Rectal smooth muscle tissue (tissue), 1 donor: ENCODE measurements around the gene L3MBTL2.

Experiments
- H3K27ac ChIP-seq: one replicate; pipeline ENCODE4 v1.7.0; 2013; ENCODE audit warnings: low read depth, low read length, inconsistent platforms
- H3K27me3 ChIP-seq: one replicate; pipeline ENCODE4 v1.7.0; 2013; ENCODE audit warnings: low read length; ENCODE audit not compliant: control insufficient read depth, insufficient read depth
- H3K36me3 ChIP-seq: one replicate; pipeline ENCODE4 v1.7.0; 2013; ENCODE audit warnings: low read length; ENCODE audit not compliant: control insufficient read depth, insufficient read depth
- H3K4me1 ChIP-seq: one replicate; pipeline ENCODE4 v1.7.0; 2013; ENCODE audit warnings: low read length; ENCODE audit not compliant: control insufficient read depth, insufficient read depth
- H3K4me3 ChIP-seq: one replicate; pipeline ENCODE4 v1.7.0; 2013; ENCODE audit warnings: low read length
- H3K9ac ChIP-seq: one replicate; pipeline ENCODE4 v1.7.0; 2013; ENCODE audit warnings: low read length

Gene L3MBTL2

DNA sequence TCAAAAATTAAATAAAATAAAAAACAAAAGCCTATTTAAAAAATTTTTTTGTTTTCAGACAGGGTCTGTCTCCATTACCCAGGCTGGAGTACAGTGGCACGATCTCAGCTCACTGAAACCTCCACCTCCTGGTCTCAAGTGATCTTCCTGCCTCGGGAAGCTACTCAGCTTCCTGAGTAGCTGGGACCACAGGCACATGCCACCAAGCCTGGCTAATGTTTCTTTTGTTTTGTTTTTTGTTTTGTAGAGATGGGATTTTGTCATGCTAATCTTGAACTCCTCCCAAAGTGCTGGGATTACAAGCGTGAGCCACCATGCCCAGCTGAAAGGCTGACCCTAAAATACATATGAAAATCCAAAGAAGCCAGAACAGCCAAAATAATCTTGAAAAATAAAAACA lies 20.4 kb upstream of the L3MBTL2 start:
- Histone ChIP-seq H3K27ac (no peak overlapping the region), H3K4me3 (no peak overlapping the region), H3K36me3 (no peaks in the 10 kb centered on the region), H3K27me3 (no peaks in the 10 kb centered on the region), H3K9ac (no peak overlapping the region), H3K4me1 (no peaks in the 10 kb centered on the region)

DNA sequence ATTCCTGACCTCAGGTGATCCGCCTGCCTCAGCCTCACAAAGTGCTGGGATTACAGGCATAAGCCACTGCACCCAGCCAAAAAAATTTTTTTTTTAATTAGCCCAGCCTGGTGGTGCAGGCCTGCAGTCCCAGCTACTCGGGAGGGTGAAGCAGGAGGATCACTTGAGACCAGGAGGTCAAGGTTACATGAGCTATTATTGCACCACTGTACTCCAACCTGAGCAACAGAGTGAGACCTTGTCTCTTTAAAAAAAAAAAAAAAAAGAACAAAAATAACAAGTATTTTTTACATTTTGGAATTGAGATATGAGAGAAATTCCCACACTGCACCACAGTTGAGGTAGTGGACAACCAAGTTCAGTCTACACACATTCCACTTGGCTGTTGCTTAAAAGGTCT lies 13.6 kb upstream of the L3MBTL2 start:
- Histone ChIP-seq H3K27ac (no peak overlapping the region), H3K36me3 (no peaks in the 10 kb centered on the region), H3K9ac (no peak overlapping the region), H3K27me3 (no peaks in the 10 kb centered on the region), H3K4me1 (no peaks in the 10 kb centered on the region), H3K4me3 (no peak overlapping the region)

DNA sequence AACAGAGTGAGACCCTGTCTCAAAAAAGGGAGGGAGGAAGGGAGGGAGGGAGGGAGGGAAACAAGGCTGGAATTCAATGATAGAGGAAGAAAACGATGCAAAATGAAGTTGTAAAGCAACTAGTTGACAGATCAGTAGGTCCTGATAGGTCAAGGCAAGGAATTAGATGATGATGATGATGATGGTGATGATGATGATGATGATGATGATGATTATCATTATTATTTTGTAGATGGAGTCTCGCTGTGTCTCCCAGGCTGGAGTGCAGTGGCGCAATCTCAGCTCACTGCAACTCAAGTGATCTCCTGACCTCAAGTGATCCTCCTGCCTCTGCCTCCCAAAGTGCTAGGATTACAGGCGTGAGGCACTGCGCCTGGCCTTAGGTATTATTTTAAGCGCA lies 11.3 kb upstream of the L3MBTL2 start:
- Histone ChIP-seq H3K9ac (no peak overlapping the region), H3K36me3 (no peaks in the 10 kb centered on the region), H3K27me3 (no peaks in the 10 kb centered on the region), H3K4me3 (no peak overlapping the region), H3K4me1 (peaks cover 4% of the 10 kb centered on the region), H3K27ac (no peak overlapping the region)

DNA sequence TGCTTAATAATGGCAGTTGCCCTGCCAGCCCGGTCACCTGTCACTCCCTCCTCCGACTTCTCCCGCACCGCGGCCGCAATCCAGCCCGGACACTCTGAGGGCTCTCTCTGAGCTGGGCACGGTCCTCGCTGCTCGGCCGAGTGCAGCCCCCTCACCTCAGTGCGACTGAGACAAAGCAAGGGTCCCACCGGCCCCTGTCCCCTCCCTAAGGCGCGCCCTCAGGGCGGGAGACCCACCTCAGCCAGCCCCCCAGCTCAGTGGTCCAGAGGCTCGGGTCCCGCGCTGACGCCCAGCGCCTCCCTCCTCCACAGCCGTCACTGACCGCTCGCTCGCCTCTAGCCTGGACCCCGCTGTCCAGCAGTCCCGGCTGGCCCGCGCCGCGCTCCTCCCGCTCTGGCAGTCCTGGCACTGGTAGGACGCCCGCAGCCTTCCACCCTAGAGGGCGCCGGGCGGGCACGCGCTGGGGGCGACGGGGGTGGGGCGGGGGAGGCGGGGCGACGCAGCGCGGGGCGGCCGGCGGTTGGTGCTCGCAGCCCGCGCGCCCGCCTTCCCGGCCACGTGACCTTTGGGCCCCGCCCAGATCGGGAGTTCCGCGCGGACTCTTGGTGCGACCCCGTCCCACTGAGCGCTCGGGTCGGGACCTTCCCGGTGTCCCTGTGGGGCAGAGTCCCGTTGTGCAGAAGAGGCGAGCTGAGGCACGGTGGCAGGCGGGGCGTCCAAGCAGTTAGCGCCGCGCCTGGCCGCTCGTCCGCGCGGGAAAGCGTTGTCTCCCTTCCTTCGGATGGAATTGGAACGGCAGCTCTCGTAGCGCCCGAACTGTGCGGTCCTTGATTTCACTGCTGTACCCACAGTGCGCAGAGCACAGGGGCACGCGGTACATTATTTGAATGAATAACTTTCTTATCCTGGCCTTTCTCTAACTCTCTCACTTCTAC lies 7.8 kb upstream of the L3MBTL2 start:
- H3K4me1 ChIP-seq = peaks cover 4% of the 10 kb centered on the region
- H3K27ac ChIP-seq = no peak overlapping the region

DNA sequence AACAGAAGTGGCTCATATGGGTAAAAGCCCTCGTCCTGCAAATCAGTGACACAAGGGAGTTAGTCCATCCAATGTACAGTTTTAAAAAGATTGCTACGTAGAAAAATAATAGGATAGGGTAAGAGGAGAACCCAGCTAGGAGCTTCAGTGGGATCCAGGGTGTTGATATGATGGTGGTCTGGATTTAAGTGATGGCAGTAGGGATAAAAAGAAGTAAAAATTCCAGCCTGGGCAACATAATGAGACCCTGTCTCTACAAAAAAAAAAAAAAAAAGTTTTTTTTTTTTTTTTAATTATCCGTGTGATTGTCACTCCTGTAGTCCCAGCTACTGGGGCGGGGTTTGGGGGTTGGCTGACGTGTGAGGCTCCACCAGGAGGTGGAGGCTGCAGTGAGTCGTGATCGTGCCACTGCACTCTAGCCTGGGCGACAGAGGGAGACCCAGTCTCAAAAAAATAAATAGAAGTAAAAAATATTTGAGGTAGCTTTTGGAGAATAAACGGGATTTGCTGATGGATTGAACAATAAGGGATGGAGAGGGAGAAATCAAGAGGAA lies 7.0 kb upstream of the L3MBTL2 start:
- no peak overlapping the region for H3K27ac ChIP-seq
- H3K9ac ChIP-seq = no peak overlapping the region
- no peaks in the 10 kb centered on the region for H3K36me3 ChIP-seq
- H3K4me3 ChIP-seq = peak overlapping the region; percentile 99
- no peaks in the 10 kb centered on the region for H3K27me3 ChIP-seq
- H3K4me1 ChIP-seq = peaks cover 4% of the 10 kb centered on the region

More for the DNA sequence above, 7.8 kb upstream of the L3MBTL2 start:
- Histone ChIP-seq H3K4me3 (peak overlapping the region; percentile 99), H3K36me3 (no peaks in the 10 kb centered on the region), H3K27me3 (no peaks in the 10 kb centered on the region), H3K9ac (peak overlapping the region; percentile 24)

DNA sequence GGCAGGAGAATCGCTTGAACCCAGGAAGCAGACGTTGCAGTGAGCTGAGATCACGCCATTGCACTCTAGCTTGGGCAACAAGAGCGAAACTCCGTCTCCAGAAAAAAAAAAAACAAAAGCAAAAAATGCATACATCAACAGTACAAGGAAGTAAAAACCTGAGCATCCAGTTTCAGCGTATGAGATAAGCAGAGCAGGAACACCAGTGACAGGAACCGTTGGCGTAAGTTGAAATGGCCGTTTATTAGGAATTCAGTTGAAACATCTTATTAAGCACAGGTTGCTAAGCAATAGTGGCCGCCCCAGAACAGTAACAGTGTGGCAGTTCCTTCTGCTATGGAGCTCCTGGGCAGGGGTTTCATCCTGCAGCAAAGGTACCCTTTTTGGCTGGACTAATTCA lies 4.0 kb upstream of the L3MBTL2 start:
- Histone ChIP-seq H3K27ac (no peak overlapping the region), H3K4me3 (no peak overlapping the region), H3K36me3 (no peaks in the 10 kb centered on the region), H3K9ac (no peak overlapping the region), H3K4me1 (peaks cover 6% of the 10 kb centered on the region), H3K27me3 (no peaks in the 10 kb centered on the region)

DNA sequence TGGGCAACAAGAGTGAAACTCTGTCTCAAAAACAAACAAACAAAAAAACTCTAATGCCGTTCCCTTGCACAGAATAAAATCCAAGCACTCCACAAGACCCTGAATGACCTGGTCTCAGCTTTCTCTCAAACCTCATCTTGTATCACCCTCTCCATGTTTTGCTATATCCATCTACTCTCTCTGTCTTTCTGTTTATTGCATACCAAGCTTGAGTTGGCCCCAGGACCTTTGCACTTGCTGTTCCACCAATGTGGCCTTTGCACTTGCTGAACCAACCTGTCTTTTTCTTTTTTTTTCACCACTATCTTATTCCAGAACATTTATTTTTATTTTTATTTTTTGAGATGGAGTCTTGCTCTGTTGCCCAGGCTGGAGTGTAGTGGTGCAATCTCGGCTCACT lies 2.0 kb upstream of the L3MBTL2 start:
- Histone ChIP-seq H3K27ac (no peak overlapping the region), H3K4me1 (peaks cover 2% of the 10 kb centered on the region), H3K4me3 (no peak overlapping the region), H3K27me3 (no peaks in the 10 kb centered on the region), H3K36me3 (no peaks in the 10 kb centered on the region), H3K9ac (no peak overlapping the region)

DNA sequence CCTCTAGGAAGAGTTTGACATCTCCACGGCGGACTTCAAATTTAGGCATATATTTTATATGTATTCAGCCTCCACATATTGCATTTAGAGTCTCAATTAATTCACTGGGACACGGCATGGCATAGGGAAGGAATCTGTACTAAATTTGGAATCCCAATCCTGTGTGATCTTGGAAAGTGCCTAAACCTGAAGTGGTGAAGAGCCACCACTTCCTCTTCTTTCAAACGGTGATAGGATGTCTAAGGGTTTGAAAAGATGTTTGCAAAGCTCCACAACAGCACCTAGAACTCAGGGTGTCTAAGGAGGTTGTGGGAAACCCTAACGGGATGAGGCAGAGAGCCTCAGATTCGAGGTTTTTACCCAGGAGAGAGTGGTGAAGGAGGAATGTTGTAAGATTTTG lies 1.0 kb upstream of the L3MBTL2 start:
- H3K9ac ChIP-seq = no peak overlapping the region

DNA sequence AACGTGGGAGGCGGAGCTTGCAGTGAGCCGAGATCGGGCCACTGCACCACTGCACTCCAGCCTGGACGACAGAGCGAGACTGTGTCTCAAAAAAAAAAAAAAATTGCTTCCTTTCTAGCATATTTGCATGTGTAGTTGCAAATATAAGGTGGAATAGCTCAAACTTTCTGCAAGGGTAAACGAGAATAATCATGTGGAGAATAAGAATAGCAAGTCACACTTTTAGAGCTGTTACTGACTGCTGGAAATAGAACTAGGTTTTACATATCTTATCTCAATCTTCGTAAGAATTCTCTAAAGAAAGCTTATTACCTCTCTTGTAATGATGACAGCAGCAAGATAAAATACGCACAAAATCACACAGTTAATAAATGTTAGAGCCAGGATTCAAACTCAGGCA lies 1.6 kb downstream of the L3MBTL2 start:
- Histone ChIP-seq H3K27ac (no peak overlapping the region), H3K4me1 (peaks cover 2% of the 10 kb centered on the region), H3K9ac (no peak overlapping the region), H3K4me3 (no peak overlapping the region), H3K36me3 (peaks cover 2% of the 10 kb centered on the region), H3K27me3 (no peaks in the 10 kb centered on the region)

More for the DNA sequence above, 1.0 kb upstream of the L3MBTL2 start:
- Histone ChIP-seq H3K36me3 (no peaks in the 10 kb centered on the region), H3K27me3 (no peaks in the 10 kb centered on the region), H3K4me1 (peaks cover 2% of the 10 kb centered on the region), H3K27ac (no peak overlapping the region), H3K4me3 (no peak overlapping the region)

DNA sequence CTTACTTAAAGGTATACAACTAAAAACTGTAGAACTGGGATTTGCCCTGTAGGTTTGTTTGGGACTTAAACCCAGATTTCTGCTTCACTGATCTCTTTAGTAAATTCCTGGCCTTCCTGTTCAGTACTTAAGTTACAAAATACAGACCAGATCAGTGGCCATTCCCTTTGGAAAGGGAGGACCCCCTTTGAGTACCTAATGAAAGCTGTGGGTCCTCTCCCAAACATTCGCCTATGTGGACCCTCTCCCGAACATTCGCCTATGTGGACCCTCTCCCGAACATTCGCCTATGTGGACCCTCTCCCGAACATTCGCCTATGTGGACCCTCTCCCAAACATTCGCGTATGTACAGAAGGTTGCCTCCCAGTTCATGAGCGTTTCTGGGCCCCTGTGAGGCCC lies 10.3 kb downstream of the L3MBTL2 start:
- Histone ChIP-seq H3K4me1 (no peaks in the 10 kb centered on the region), H3K27ac (no peak overlapping the region), H3K4me3 (no peak overlapping the region), H3K27me3 (no peaks in the 10 kb centered on the region), H3K9ac (no peak overlapping the region), H3K36me3 (peaks cover 7% of the 10 kb centered on the region)

DNA sequence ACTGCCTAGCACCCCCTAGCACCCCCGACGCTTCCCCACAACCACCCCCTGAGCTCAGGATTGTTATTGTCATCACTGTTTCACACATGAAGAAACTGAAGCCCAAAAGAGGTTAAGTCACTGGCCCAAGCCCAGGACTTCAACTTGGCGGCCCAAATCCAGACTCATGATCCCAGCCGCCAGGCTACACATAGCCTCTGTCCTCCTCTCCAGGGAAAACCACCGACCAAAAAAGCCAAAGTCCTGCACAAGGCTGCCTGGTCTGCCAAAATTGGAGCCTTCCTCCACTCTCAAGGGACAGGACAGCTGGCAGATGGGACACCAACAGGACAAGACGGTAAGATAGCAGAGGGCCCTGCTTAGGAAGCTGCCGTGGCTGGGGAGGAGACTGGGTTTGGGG lies 10.8 kb downstream of the L3MBTL2 start:
- Histone ChIP-seq H3K36me3 (peaks cover 7% of the 10 kb centered on the region), H3K9ac (no peak overlapping the region), H3K4me3 (no peak overlapping the region), H3K27me3 (no peaks in the 10 kb centered on the region), H3K4me1 (no peaks in the 10 kb centered on the region), H3K27ac (no peak overlapping the region)

DNA sequence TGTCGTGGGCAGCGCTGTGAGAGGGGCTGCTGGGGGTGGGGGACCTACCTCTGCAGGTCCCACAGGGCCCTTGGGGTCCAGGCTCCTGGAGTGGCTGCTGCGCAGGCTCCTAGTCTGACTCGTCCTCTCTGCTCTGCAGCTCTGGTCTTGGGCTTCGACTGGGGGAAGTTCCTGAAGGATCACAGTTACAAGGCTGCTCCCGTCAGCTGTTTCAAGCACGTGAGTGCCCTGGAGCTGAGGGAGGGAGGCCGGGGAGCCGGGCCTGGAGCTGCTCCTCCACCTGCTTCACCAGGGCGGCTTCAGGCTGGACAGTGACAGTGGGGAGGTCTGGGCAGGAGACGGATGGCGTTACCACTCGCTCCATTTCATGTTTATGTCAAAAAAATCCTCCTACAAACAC lies 11.9 kb downstream of the L3MBTL2 start:
- H3K9ac ChIP-seq = no peak overlapping the region
- peaks cover 7% of the 10 kb centered on the region for H3K36me3 ChIP-seq

More for the DNA sequence above, 11.9 kb downstream of the L3MBTL2 start:
- Histone ChIP-seq H3K4me3 (peak overlapping the region; percentile 34), H3K4me1 (no peaks in the 10 kb centered on the region), H3K27me3 (no peaks in the 10 kb centered on the region), H3K27ac (peak overlapping the region; percentile 61)
